Common myeloid progenitor, CD34-positive (primary cell): ENCODE results near the gene NALCN. TPM values are rescaled to one million over a fixed set of nuclear protein-coding genes. Genes with fewer than 3 reads are reported as not detected.

Experiments
- CTCF ChIA-PET: fragments of 350-600 bp; sonication (Branson Sonifier 250); formaldehyde crosslinking; loops from one replicate; lab custom pipeline; 2021; ENCODE audit warnings: antibody characterized with exemption; lab: Charles Lee
- POLR2A ChIA-PET: fragments of 350-600 bp; sonication (Branson Sonifier 250); formaldehyde crosslinking; loops from one replicate; lab custom pipeline; 2021; ENCODE audit warnings: antibody characterized with exemption; lab: Charles Lee
- DNase-seq, 3 donors: peaks; one replicate each; pipeline versions ENCODE4 v3.0.0 to v3.0.0-alpha.2; 2013
- H3K27ac ChIP-seq, 2 experiments: 1 replicate in 1 of 2; 2 replicates in 1 of 2; pipeline ENCODE4 v1.7.0; 2013; ENCODE audit warnings: inconsistent platforms in 2 of 2, low read length in 2 of 2, mild to moderate bottlenecking in 2 of 2, low read depth in 1 of 2, moderate library complexity in 1 of 2; ENCODE audit not compliant: severe bottlenecking in 2 of 2, insufficient read depth in 1 of 2, poor library complexity in 1 of 2
- H3K27me3 ChIP-seq, 5 experiments: replicated peaks in 2 of 5; 1 replicate in 3 of 5; 2 replicates in 2 of 5; pipeline versions ENCODE4 v1.6.1 to v1.7.0; 2013; ENCODE audit warnings: low read length in 4 of 5, mild to moderate bottlenecking in 2 of 5, moderate library complexity in 2 of 5, inconsistent platforms in 1 of 5; ENCODE audit not compliant: insufficient read depth in 5 of 5, control insufficient read depth in 4 of 5
- H3K36me3 ChIP-seq, 4 experiments: 1 replicate in 2 of 4; 2 replicates in 2 of 4; pipeline versions ENCODE4 v1.6.1 to v1.7.0; 2013; ENCODE audit warnings: low read length in 3 of 4, control low read depth in 1 of 4, mild to moderate bottlenecking in 1 of 4; ENCODE audit not compliant: control insufficient read depth in 4 of 4, insufficient read depth in 4 of 4
- H3K4me1 ChIP-seq, 4 experiments: 1 replicate in 3 of 4; 2 replicates in 1 of 4; pipeline versions ENCODE4 v1.6.1 to v1.7.1; 2013; ENCODE audit warnings: low read length in 3 of 4, mild to moderate bottlenecking in 3 of 4, control low read depth in 1 of 4, inconsistent platforms in 1 of 4, moderate library complexity in 1 of 4; ENCODE audit not compliant: control insufficient read depth in 4 of 4, insufficient read depth in 4 of 4; ENCODE audit errors: control extremely low read depth in 1 of 4
- H3K4me3 ChIP-seq, 7 experiments: 1 replicate in 4 of 7; 2 replicates in 3 of 7; pipeline versions ENCODE4 v1.5.1 to v1.7.0; 2013; ENCODE audit warnings: mild to moderate bottlenecking in 7 of 7, low read length in 6 of 7, moderate library complexity in 6 of 7, inconsistent platforms in 2 of 7, low read depth in 2 of 7, control low read depth in 1 of 7; ENCODE audit not compliant: insufficient read depth in 4 of 7, control insufficient read depth in 1 of 7; ENCODE audit errors: extremely low read depth in 1 of 7
- H3K9me3 ChIP-seq, 5 experiments: 1 replicate in 4 of 5; 2 replicates in 1 of 5; pipeline versions ENCODE4 v1.6.1 to v1.7.1; 2013; ENCODE audit warnings: low read length in 4 of 5, mild to moderate bottlenecking in 2 of 5, inconsistent platforms in 1 of 5, low read depth in 1 of 5, moderate library complexity in 1 of 5; ENCODE audit not compliant: control insufficient read depth in 4 of 5, insufficient read depth in 2 of 5; ENCODE audit errors: control extremely low read depth in 1 of 5
- WGBS: methylation state at CpG from one replicate; pipeline ENCODE4 v1.1.5; 2013; ENCODE audit not compliant: insufficient coverage; 5-methylcytosine and 5-hydroxymethylcytosine counted together
- polyA plus RNA-seq: library from polyadenylated mRNA; unstranded; fragments of 120-200 nt; gene quantifications from one replicate; pipeline ENCODE4 v1.2.1, GENCODE V29; 2013

The NALCN gene
- not detected for polyA plus RNA-seq

GRCh38 chr13:101416181-101417042 is at the start of gene NALCN:
Gene NALCN, minus strand, starts transcription at chr13:101416508. Its CDS starts 17,382 bp downstream, at chr13:101399126.
- DNase-seq, result peak in 2 of 3 donors; percentile 14 to 24
- Histone ChIP-seq H3K27me3 (peaks cover 9 to 57% (median 24%) of the 10 kb centered on the region in 5 experiments), H3K4me1 (peaks cover 0 to 4% (median 1%) of the 10 kb centered on the region in 4 experiments), H3K4me3 (peak within 1 kb of the TSS in 4 of 7 experiments; percentile 42 to 55 (median 48)), H3K36me3 (no peaks in the 10 kb centered on the region), H3K9me3 (no peaks in the 10 kb centered on the region), H3K27ac (no peak within 1 kb of the TSS)
- ChIA-PET CTCF (no interaction called here), POLR2A (no interaction called here)
- 2% methylated on average over 50 of the region's 85 CpGs for WGBS

GRCh38 chr13:101465877-101466276 is 49.6 kb upstream of the NALCN start:
- POLR2A ChIA-PET, result no interaction called here
- H3K27me3 ChIP-seq, result peaks cover 0 to 3% (median 0%) of the 10 kb centered on the region in 5 experiments
- no peak overlapping the region for H3K4me3 ChIP-seq
- no peak for DNase-seq
- H3K27ac ChIP-seq, result no peak overlapping the region
- H3K36me3 ChIP-seq, result no peaks in the 10 kb centered on the region
- CTCF ChIA-PET, result interaction anchor here (1.1 kb wide), 1 partner anchor 9 kb away, joined by 3 read pairs; no protein-coding TSS in a partner anchor
- H3K4me1 ChIP-seq, result no peaks in the 10 kb centered on the region
- no peaks in the 10 kb centered on the region for H3K9me3 ChIP-seq
- WGBS, result 60% methylated on average over 1 of the region's 3 CpGs

- H3K27ac ChIP-seq, result no peak overlapping the region
- WGBS, result 80% methylated on average over 1 of the region's 2 CpGs
- CTCF ChIA-PET, result interaction anchor here (1.0 to 1.9 kb wide), 2 partner anchors 9 to 15 kb away, joined by 3 to 4 read pairs; no protein-coding TSS in a partner anchor
- H3K27me3 ChIP-seq, result peaks cover 2 to 18% (median 6%) of the 10 kb centered on the region in 5 experiments
- no peak for DNase-seq
- H3K4me3 ChIP-seq, result no peak overlapping the region
- POLR2A ChIA-PET, result no interaction called here
- H3K36me3 ChIP-seq, result no peaks in the 10 kb centered on the region
- H3K9me3 ChIP-seq, result no peaks in the 10 kb centered on the region
- peaks cover 0 to 7% (median 3%) of the 10 kb centered on the region in 4 experiments for H3K4me1 ChIP-seq
Measured at GRCh38 chr13:101457176-101457575, 40.9 kb upstream of the NALCN start.

GRCh38 chr13:101455863-101456262 is 39.6 kb upstream of the NALCN start:
- WGBS, result no CpG with 5 or more reads among the region's 3 CpGs
- peaks cover 0 to 7% (median 3%) of the 10 kb centered on the region in 4 experiments for H3K4me1 ChIP-seq
- H3K27me3 ChIP-seq, result peaks cover 2 to 19% (median 6%) of the 10 kb centered on the region in 5 experiments
- no peak overlapping the region for H3K27ac ChIP-seq
- no peak overlapping the region for H3K4me3 ChIP-seq
- ChIA-PET POLR2A (no interaction called here), CTCF (no interaction called here)
- no peak for DNase-seq
- no peaks in the 10 kb centered on the region for H3K36me3 ChIP-seq
- no peaks in the 10 kb centered on the region for H3K9me3 ChIP-seq

GRCh38 chr13:101454767-101455166 is 38.5 kb upstream of the NALCN start:
- DNase-seq, result no peak
- Histone ChIP-seq H3K9me3 (no peaks in the 10 kb centered on the region), H3K27ac (no peak overlapping the region), H3K4me3 (no peak overlapping the region), H3K4me1 (peaks cover 0 to 7% (median 3%) of the 10 kb centered on the region in 4 experiments), H3K27me3 (peaks cover 2 to 19% (median 6%) of the 10 kb centered on the region in 5 experiments), H3K36me3 (no peaks in the 10 kb centered on the region)
- CTCF ChIA-PET, result no interaction called here
- WGBS, result 100% methylated on average over 1 of the region's 2 CpGs
- POLR2A ChIA-PET, result no interaction called here

- Histone ChIP-seq H3K27me3 (peaks cover 2 to 19% (median 6%) of the 10 kb centered on the region in 5 experiments), H3K27ac (no peak overlapping the region), H3K36me3 (no peaks in the 10 kb centered on the region), H3K4me3 (peak overlapping the region in 4 of 7 experiments; percentile 10 to 69 (median 40)), H3K9me3 (no peaks in the 10 kb centered on the region), H3K4me1 (peaks cover 0 to 7% (median 3%) of the 10 kb centered on the region in 4 experiments)
- ChIA-PET POLR2A (no interaction called here), CTCF (interaction anchor here (1.9 kb wide), 1 partner anchor 309 kb away, joined by 6 read pairs; no protein-coding TSS in a partner anchor)
- WGBS, result 7% methylated on average over 19 of the region's 41 CpGs
- peak in 1 of 3 donors; percentile 5 for DNase-seq
Measured at GRCh38 chr13:101453784-101454201, 37.5 kb upstream of the NALCN start.
